ENCODE results near the gene IKZF2. TPM values are rescaled to one million over a fixed set of nuclear protein-coding genes. Genes with fewer than 3 reads are reported as not detected.

Gene IKZF2
- total RNA-seq, 1 experiment from 2014 or later = 0.44 TPM

- no peaks in the 10 kb centered on the region for H3K27me3 ChIP-seq (ENCODE audit: control insufficient read depth, insufficient read depth, low read length)
- H3K4me1 ChIP-seq (ENCODE audit: control insufficient read depth, insufficient read depth, low read length) = no peaks in the 10 kb centered on the region
- in situ Hi-C loops (cut with HindIII; ENCODE audit: low pct_unique_long_range_greater_than_20kb, low sequenced_read_pairs) (no loop called here), intact Hi-C loops (cut with micrococcal nuclease; ENCODE audit: unreplicated experiment) (no loop called here)
- no peaks in the 10 kb centered on the region for H3K9me3 ChIP-seq (ENCODE audit: control insufficient read depth, insufficient read depth, low read depth, low read length)
- no peak overlapping the region for H3K27ac ChIP-seq (ENCODE audit: low read length)
- H3K4me3 ChIP-seq (ENCODE audit: low read depth in 2 of 2, low read length in 2 of 2) = no peak overlapping the region
- TF ChIP-seq REST (IDR thresholded peaks at IDR 0.05; ENCODE audit: insufficient read depth in 1 of 2, low read depth in 2 of 2, low read length in 1 of 2) (no peak), TCF7L2 (IDR thresholded peaks at IDR 0.05; ENCODE audit: low read depth, low read length) (no peak), SIN3A (IDR thresholded peaks at IDR 0.05; ENCODE audit: borderline replicate concordance, insufficient read depth, low read depth, low read length) (no peak), POLR2AphosphoS5 (IDR thresholded peaks at IDR 0.05; ENCODE audit: low read depth, low read length) (no peak)
- TF ChIP-seq, protein P1, sequence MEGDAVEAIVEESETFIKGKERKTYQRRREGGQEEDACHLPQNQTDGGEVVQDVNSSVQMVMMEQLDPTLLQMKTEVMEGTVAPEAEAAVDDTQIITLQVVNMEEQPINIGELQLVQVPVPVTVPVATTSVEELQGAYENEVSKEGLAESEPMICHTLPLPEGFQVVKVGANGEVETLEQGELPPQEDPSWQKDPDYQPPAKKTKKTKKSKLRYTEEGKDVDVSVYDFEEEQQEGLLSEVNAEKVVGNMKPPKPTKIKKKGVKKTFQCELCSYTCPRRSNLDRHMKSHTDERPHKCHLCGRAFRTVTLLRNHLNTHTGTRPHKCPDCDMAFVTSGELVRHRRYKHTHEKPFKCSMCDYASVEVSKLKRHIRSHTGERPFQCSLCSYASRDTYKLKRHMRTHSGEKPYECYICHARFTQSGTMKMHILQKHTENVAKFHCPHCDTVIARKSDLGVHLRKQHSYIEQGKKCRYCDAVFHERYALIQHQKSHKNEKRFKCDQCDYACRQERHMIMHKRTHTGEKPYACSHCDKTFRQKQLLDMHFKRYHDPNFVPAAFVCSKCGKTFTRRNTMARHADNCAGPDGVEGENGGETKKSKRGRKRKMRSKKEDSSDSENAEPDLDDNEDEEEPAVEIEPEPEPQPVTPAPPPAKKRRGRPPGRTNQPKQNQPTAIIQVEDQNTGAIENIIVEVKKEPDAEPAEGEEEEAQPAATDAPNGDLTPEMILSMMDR (IDR thresholded peaks at IDR 0.05) = no peak
- no TSS peak for BruUV-seq (replicated peaks)
- CTCF ChIA-PET = no interaction called here
- POLR2A ChIA-PET = no interaction called here
- H3K36me3 ChIP-seq (ENCODE audit: control insufficient read depth, insufficient read depth, low read length) = no peaks in the 10 kb centered on the region
- DNase-seq (ENCODE audit: low read depth, low spot score) = no peak
- no peak for ATAC-seq
Observed at GRCh38 chr2:213032607-213033006, 118.8 kb downstream of the IKZF2 start.

DNA sequence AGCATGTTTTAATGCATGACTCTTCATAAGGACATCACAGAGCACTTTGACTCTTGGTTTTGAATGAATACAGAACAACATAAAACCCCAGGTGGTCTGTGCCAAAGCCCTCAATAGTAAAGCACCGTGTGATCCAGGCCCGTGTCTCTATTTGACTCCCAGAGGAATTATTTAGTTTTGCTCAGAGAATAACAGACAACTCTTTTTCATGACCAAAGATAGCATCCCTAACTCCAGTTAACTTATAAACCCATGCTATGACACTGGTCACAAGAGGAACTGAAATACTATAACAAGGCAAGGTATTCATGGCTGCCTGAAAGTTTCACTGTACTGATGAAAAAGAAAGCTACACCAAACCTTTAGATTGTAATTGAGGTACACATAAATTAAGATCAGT, 128.4 kb downstream of the IKZF2 start:
- intact Hi-C loops (cut with micrococcal nuclease; ENCODE audit: unreplicated experiment) = no loop called here
- ChIA-PET POLR2A (no interaction called here), CTCF (no interaction called here)

More for the DNA sequence above, 128.4 kb downstream of the IKZF2 start:
- no peak overlapping the region for H3K27ac ChIP-seq (ENCODE audit: low read length)
- DNase-seq (ENCODE audit: low read depth, low spot score) (no peak), ATAC-seq (no peak)
- in situ Hi-C loops (cut with HindIII; ENCODE audit: low pct_unique_long_range_greater_than_20kb, low sequenced_read_pairs) = no loop called here
- no peaks in the 10 kb centered on the region for H3K4me1 ChIP-seq (ENCODE audit: control insufficient read depth, insufficient read depth, low read length)
- H3K27me3 ChIP-seq (ENCODE audit: control insufficient read depth, insufficient read depth, low read length) = no peaks in the 10 kb centered on the region
- BruUV-seq (replicated peaks) = no TSS peak
- H3K9me3 ChIP-seq (ENCODE audit: control insufficient read depth, insufficient read depth, low read depth, low read length) = no peaks in the 10 kb centered on the region
- no peak overlapping the region for H3K4me3 ChIP-seq (ENCODE audit: low read depth in 2 of 2, low read length in 2 of 2)
- TF ChIP-seq REST (IDR thresholded peaks at IDR 0.05; ENCODE audit: insufficient read depth in 1 of 2, low read depth in 2 of 2, low read length in 1 of 2) = no peak
- TF ChIP-seq TCF7L2 (IDR thresholded peaks at IDR 0.05; ENCODE audit: low read depth, low read length) = no peak
- TF ChIP-seq POLR2AphosphoS5 (IDR thresholded peaks at IDR 0.05; ENCODE audit: low read depth, low read length) = no peak
- TF ChIP-seq, protein P1 (IDR thresholded peaks at IDR 0.05) = no peak
- TF ChIP-seq SIN3A (IDR thresholded peaks at IDR 0.05; ENCODE audit: borderline replicate concordance, insufficient read depth, low read depth, low read length) = no peak
- H3K36me3 ChIP-seq (ENCODE audit: control insufficient read depth, insufficient read depth, low read length) = no peaks in the 10 kb centered on the region
